ENCODE data around the gene FLNB. TPM values are rescaled to one million over a fixed set of nuclear protein-coding genes. Genes with fewer than 3 reads are reported as not detected.

The FLNB gene
- total and polyA plus RNA-seq, 2 of the 13 experiments (the other 11 are each of a cell fraction or from before 2014, with no cell fraction given): 106 to 130 TPM

DNA sequence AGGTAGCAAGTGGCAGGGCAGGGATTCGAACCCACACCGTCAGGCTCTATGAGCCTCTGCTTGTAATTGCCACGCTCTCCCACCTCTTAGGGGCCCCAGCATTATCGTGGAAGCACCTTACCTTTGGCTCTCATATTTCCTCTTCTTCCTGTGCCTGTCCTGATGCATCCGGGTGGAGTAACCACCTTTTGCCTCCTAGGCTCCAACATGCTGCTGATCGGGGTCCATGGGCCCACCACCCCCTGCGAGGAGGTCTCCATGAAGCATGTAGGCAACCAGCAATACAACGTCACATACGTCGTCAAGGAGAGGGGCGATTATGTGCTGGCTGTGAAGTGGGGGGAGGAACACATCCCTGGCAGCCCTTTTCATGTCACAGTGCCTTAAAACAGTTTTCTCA is 162.2 kb downstream of the FLNB start:
- POLR2A ChIA-PET: no interaction called here
- intact Hi-C loops (cut with micrococcal nuclease; ENCODE audit: unreplicated experiment): loop anchor here (5.0 kb wide), 1 partner anchor 163 kb away; the partner anchor contains the start of gene FLNB
- TF ChIP-seq ZFP1 (CRISPR knock-in tag; IDR thresholded peaks at IDR 0.05) (no peak), ZNF615 (CRISPR knock-in tag; IDR thresholded peaks at IDR 0.05; ENCODE audit: borderline replicate concordance) (no peak), PRPF4 (IDR thresholded peaks at IDR 0.05; ENCODE audit: low read depth, low read length, poor library complexity, severe bottlenecking) (no peak), DNMT3B (CRISPR knock-in tag; conservative IDR thresholded peaks at IDR 0.05) (no peak), PBX3 (CRISPR knock-in tag; IDR thresholded peaks at IDR 0.05; ENCODE audit: borderline replicate concordance) (no peak), XBP1 (CRISPR knock-in tag; IDR thresholded peaks at IDR 0.05) (no peak), KAT2B (IDR thresholded peaks at IDR 0.05; ENCODE audit: borderline replicate concordance, low read depth, low read length) (no peak), ZNF713 (CRISPR knock-in tag; IDR thresholded peaks at IDR 0.05) (no peak), AKAP8 (CRISPR knock-in tag; IDR thresholded peaks at IDR 0.05) (no peak), SP2 (CRISPR knock-in tag; IDR thresholded peaks at IDR 0.05) (no peak), ZNF546 (CRISPR knock-in tag; conservative IDR thresholded peaks at IDR 0.05) (no peak), ZNF263 (CRISPR knock-in tag; IDR thresholded peaks at IDR 0.05) (no peak), ZC3H13 (CRISPR knock-in tag; IDR thresholded peaks at IDR 0.05) (no peak), GFI1 (CRISPR knock-in tag; IDR thresholded peaks at IDR 0.05; ENCODE audit: borderline replicate concordance) (no peak), E2F2 (CRISPR knock-in tag; IDR thresholded peaks at IDR 0.05; ENCODE audit: borderline replicate concordance) (no peak), ZHX2 (IDR thresholded peaks at IDR 0.05; ENCODE audit: low read depth) (no peak), ZHX2 (CRISPR knock-in tag; IDR thresholded peaks at IDR 0.05; ENCODE audit: borderline replicate concordance) (no peak), NFKBIZ (CRISPR knock-in tag; IDR thresholded peaks at IDR 0.05) (no peak)
- TF ChIP-seq, protein P1, sequence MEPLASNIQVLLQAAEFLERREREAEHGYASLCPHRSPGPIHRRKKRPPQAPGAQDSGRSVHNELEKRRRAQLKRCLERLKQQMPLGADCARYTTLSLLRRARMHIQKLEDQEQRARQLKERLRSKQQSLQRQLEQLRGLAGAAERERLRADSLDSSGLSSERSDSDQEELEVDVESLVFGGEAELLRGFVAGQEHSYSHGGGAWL (CRISPR knock-in tag; IDR thresholded peaks at IDR 0.05): no peak

More for the DNA sequence above, 162.2 kb downstream of the FLNB start:
- WGBS (ENCODE audit: low lambda C conversion rate): 90% methylated on average over 11 of the region's 11 CpGs
- Histone ChIP-seq H2AFZ (ENCODE audit: low read length) (no peak overlapping the region), H4K20me1 (ENCODE audit: insufficient read depth, low read length) (no peaks in the 10 kb centered on the region; the same call in 1 of the 2 replicates), H3K27me3 (ENCODE audit: control insufficient read depth in 1 of 2, insufficient read depth in 2 of 2, low read length in 2 of 2) (no peaks in the 10 kb centered on the region), H3K4me2 (ENCODE audit: low read depth, low read length) (no peak overlapping the region), H3K9me3 (ENCODE audit: low read length) (no peaks in the 10 kb centered on the region), H3K36me3 (replicated peaks in 1 of 2; ENCODE audit: control insufficient read depth in 1 of 2, insufficient read depth in 2 of 2, low read length in 2 of 2) (peaks cover 12 to 32% of the 10 kb centered on the region in 2 experiments), H3K9ac (ENCODE audit: insufficient read depth, low read depth, low read length) (no peak overlapping the region), H3K27ac (ENCODE audit: extremely low read length, insufficient read depth, low read length) (no peak overlapping the region), H3K4me3 (replicated peaks in 1 of 3; ENCODE audit: insufficient read depth in 1 of 3, low read depth in 2 of 3, low read length in 3 of 3) (no peak overlapping the region), H3K79me2 (ENCODE audit: insufficient read depth, low read length) (no peaks in the 10 kb centered on the region), H3K4me1 (ENCODE audit: insufficient read depth, low read length) (peaks cover 90% of the 10 kb centered on the region)
- DNase-seq (ENCODE audit: low spot score) (no peak), ATAC-seq (no peak), FAIRE-seq (no peak)
- CTCF ChIA-PET (ENCODE audit: low intra/inter-chr PET ratio, low total read pairs): no interaction called here
- no TSS peak for BruUV-seq (replicated peaks)
- in situ Hi-C loops (cut with HindIII; ENCODE audit: extremely low pct_ligation_motif_present, low pct_unique_long_range_greater_than_20kb): no loop called here
